ENCODE measurements around the gene EGFR. TPM values are rescaled to one million over a fixed set of nuclear protein-coding genes. Genes with fewer than 3 reads are reported as not detected.
"Not testable (repeated sequence)": the region's sequence is repeated elsewhere in the genome, so short reads cannot be mapped to it uniquely, and the experiment has no call there.

The EGFR gene
- total RNA-seq, 1 experiment from 2014 or later: 448 TPM

- peaks cover 99% of the 10 kb centered on the region for H3K36me3 Mint-ChIP-seq (ENCODE audit: insufficient read depth, unreplicated experiment)
- no TSS peak for BruUV-seq (replicated peaks)
Observed at GRCh38 chr7:55162476-55162875, 143.7 kb downstream of the EGFR start.

GRCh38 chr7:55163733-55164132 is 144.9 kb downstream of the EGFR start:
- no TSS peak for BruUV-seq (replicated peaks)

More at GRCh38 chr7:55162476-55162875, 143.7 kb downstream of the EGFR start:
- Mint-ChIP-seq H3K9me3 (ENCODE audit: unreplicated experiment) (peaks cover 8% of the 10 kb centered on the region), H3K4me3 (ENCODE audit: unreplicated experiment) (no peak overlapping the region), H3K27ac (ENCODE audit: low read depth, unreplicated experiment) (no peak overlapping the region), H3K27me3 (ENCODE audit: insufficient read depth, unreplicated experiment) (no peaks in the 10 kb centered on the region), H3K4me1 (ENCODE audit: insufficient read depth, unreplicated experiment) (peaks cover 14% of the 10 kb centered on the region)
- CTCF ChIA-PET: interaction anchor here (0.7 to 1.6 kb wide), 4 partner anchors 9 to 389 kb away, joined by 3 to 4 read pairs (median 4); no protein-coding TSS in a partner anchor
- intact Hi-C loops (cut with micrococcal nuclease): no loop called here
- DNase-seq (ENCODE audit: unreplicated experiment): no peak
- POLR2A ChIA-PET: interaction anchor here (1.0 kb wide), 1 partner anchor 9 kb away, joined by 4 read pairs; no protein-coding TSS in a partner anchor
- TF ChIP-seq CTCF (IDR thresholded peaks at IDR 0.05; ENCODE audit: unreplicated experiment): no peak

GRCh38 chr7:55164527-55164926 is 145.7 kb downstream of the EGFR start:
- no TSS peak for BruUV-seq (replicated peaks)
- H3K27me3 Mint-ChIP-seq (ENCODE audit: insufficient read depth, unreplicated experiment): no peaks in the 10 kb centered on the region
- CTCF ChIA-PET: interaction anchor here (1.6 kb wide), 1 partner anchor 14 kb away, joined by 3 read pairs; no protein-coding TSS in a partner anchor
- intact Hi-C loops (cut with micrococcal nuclease): no loop called here
- TF ChIP-seq CTCF (IDR thresholded peaks at IDR 0.05; ENCODE audit: unreplicated experiment): no peak
- peaks cover 97% of the 10 kb centered on the region for H3K36me3 Mint-ChIP-seq (ENCODE audit: insufficient read depth, unreplicated experiment)
- H3K9me3 Mint-ChIP-seq (ENCODE audit: unreplicated experiment): peaks cover 8% of the 10 kb centered on the region
- no peak for DNase-seq (ENCODE audit: unreplicated experiment)
- no peak overlapping the region for H3K4me3 Mint-ChIP-seq (ENCODE audit: unreplicated experiment)
- peaks cover 15% of the 10 kb centered on the region for H3K4me1 Mint-ChIP-seq (ENCODE audit: insufficient read depth, unreplicated experiment)
- POLR2A ChIA-PET: no interaction called here
- no peak overlapping the region for H3K27ac Mint-ChIP-seq (ENCODE audit: low read depth, unreplicated experiment)

More at GRCh38 chr7:55163733-55164132, 144.9 kb downstream of the EGFR start:
- Mint-ChIP-seq H3K9me3 (ENCODE audit: unreplicated experiment) (peaks cover 8% of the 10 kb centered on the region), H3K36me3 (ENCODE audit: insufficient read depth, unreplicated experiment) (peaks cover 99% of the 10 kb centered on the region), H3K27me3 (ENCODE audit: insufficient read depth, unreplicated experiment) (no peaks in the 10 kb centered on the region), H3K4me1 (ENCODE audit: insufficient read depth, unreplicated experiment) (peaks cover 15% of the 10 kb centered on the region), H3K4me3 (ENCODE audit: unreplicated experiment) (no peak overlapping the region), H3K27ac (ENCODE audit: low read depth, unreplicated experiment) (no peak overlapping the region)
- CTCF ChIA-PET: interaction anchor here (0.6 to 1.6 kb wide), 4 partner anchors 14 to 389 kb away, joined by 3 to 4 read pairs (median 3); no protein-coding TSS in a partner anchor
- POLR2A ChIA-PET: no interaction called here
- intact Hi-C loops (cut with micrococcal nuclease): no loop called here
- no peak for TF ChIP-seq CTCF (IDR thresholded peaks at IDR 0.05; ENCODE audit: unreplicated experiment)
- no peak for DNase-seq (ENCODE audit: unreplicated experiment)

GRCh38 chr7:55165176-55165861 is 146.5 kb downstream of the EGFR start:
- POLR2A ChIA-PET: interaction anchor here (0.7 kb wide), 1 partner anchor 12 kb away, joined by 3 read pairs; no protein-coding TSS in a partner anchor
- CTCF ChIA-PET: interaction anchor here (0.7 to 1.0 kb wide), 2 partner anchors 30 to 89 kb away, joined by 3 to 4 read pairs; no protein-coding TSS in a partner anchor
- TF ChIP-seq CTCF (IDR thresholded peaks at IDR 0.05; ENCODE audit: unreplicated experiment): no peak
- no peak overlapping the region for H3K4me3 Mint-ChIP-seq (ENCODE audit: unreplicated experiment)
- intact Hi-C loops (cut with micrococcal nuclease): no loop called here
- DNase-seq (ENCODE audit: unreplicated experiment): no peak
- peaks cover 15% of the 10 kb centered on the region for H3K4me1 Mint-ChIP-seq (ENCODE audit: insufficient read depth, unreplicated experiment)
- H3K27ac Mint-ChIP-seq (ENCODE audit: low read depth, unreplicated experiment): no peak overlapping the region
- H3K27me3 Mint-ChIP-seq (ENCODE audit: insufficient read depth, unreplicated experiment): no peaks in the 10 kb centered on the region
- H3K36me3 Mint-ChIP-seq (ENCODE audit: insufficient read depth, unreplicated experiment): peaks cover 97% of the 10 kb centered on the region
- H3K9me3 Mint-ChIP-seq (ENCODE audit: unreplicated experiment): peaks cover 8% of the 10 kb centered on the region
- BruUV-seq (replicated peaks): no TSS peak

GRCh38 chr7:55167296-55167695 is 148.5 kb downstream of the EGFR start:
- peaks cover 20% of the 10 kb centered on the region for H3K4me1 Mint-ChIP-seq (ENCODE audit: insufficient read depth, unreplicated experiment)
- DNase-seq (ENCODE audit: unreplicated experiment); CTCF ChIA-PET; BruUV-seq (replicated peaks); intact Hi-C loops (cut with micrococcal nuclease); H3K27ac Mint-ChIP-seq (ENCODE audit: low read depth, unreplicated experiment); H3K27me3 Mint-ChIP-seq (ENCODE audit: insufficient read depth, unreplicated experiment); POLR2A ChIA-PET; H3K9me3 Mint-ChIP-seq (ENCODE audit: unreplicated experiment); H3K4me3 Mint-ChIP-seq (ENCODE audit: unreplicated experiment): not testable (repeated sequence)
- peaks cover 97% of the 10 kb centered on the region for H3K36me3 Mint-ChIP-seq (ENCODE audit: insufficient read depth, unreplicated experiment)
